ENCODE results near the gene THBS2. TPM values are rescaled to one million over a fixed set of nuclear protein-coding genes. Genes with fewer than 3 reads are reported as not detected.

The THBS2 gene
- total RNA-seq, 2 experiments from 2014 or later: not detected

GRCh38 chr6:169233832-169234231 is 19.8 kb downstream of the THBS2 start:
- CTCF ChIA-PET (ENCODE audit: unreplicated experiment): no interaction called here
- POLR2A ChIA-PET: no interaction called here
- TF ChIP-seq EZH2phosphoT487 (IDR thresholded peaks at IDR 0.05; ENCODE audit: borderline replicate concordance, low read depth, low read length): no peak
- no peak for TF ChIP-seq CTCF (conservative IDR thresholded peaks at IDR 0.05; ENCODE audit: low read length)
- no peak for DNase-seq (ENCODE audit: low spot score)
- H3K9me3 ChIP-seq (ENCODE audit: low read length): peaks cover 13% of the 10 kb centered on the region; the same call in 1 of the 2 replicates
- no peaks in the 10 kb centered on the region for H3K9me2 ChIP-seq (ENCODE audit: insufficient read depth, low read length)
- no peaks in the 10 kb centered on the region for H3K36me3 ChIP-seq (ENCODE audit: insufficient read depth, low read length)
- no peaks in the 10 kb centered on the region for H3K4me1 ChIP-seq (ENCODE audit: insufficient read depth, low read length, poor library complexity, severe bottlenecking)
- H2AFZ ChIP-seq (ENCODE audit: low read length): no peak overlapping the region
- no peaks in the 10 kb centered on the region for H3K79me2 ChIP-seq (ENCODE audit: insufficient read depth, low read depth, low read length)
- no TSS peak for BruUV-seq (replicated peaks)
- no peak overlapping the region for H3K4me3 ChIP-seq (ENCODE audit: low read depth, low read length, poor library complexity, severe bottlenecking)
- H3K27ac ChIP-seq (ENCODE audit: low read depth, low read length, poor library complexity, severe bottlenecking): no peak overlapping the region
- no peaks in the 10 kb centered on the region for H4K20me1 ChIP-seq (ENCODE audit: insufficient read depth, low read length)
- no peak overlapping the region for H3K4me2 ChIP-seq (ENCODE audit: low read length)
- intact Hi-C loops (cut with micrococcal nuclease; ENCODE audit: unreplicated experiment): no loop called here

- Histone ChIP-seq H3K9me2 (ENCODE audit: insufficient read depth, low read length) (no peaks in the 10 kb centered on the region), H3K4me3 (ENCODE audit: low read depth, low read length, poor library complexity, severe bottlenecking) (no peak overlapping the region), H3K36me3 (ENCODE audit: insufficient read depth, low read length) (no peaks in the 10 kb centered on the region), H2AFZ (ENCODE audit: low read length) (no peak overlapping the region), H4K20me1 (ENCODE audit: insufficient read depth, low read length) (no peaks in the 10 kb centered on the region), H3K9me3 (ENCODE audit: low read length) (peaks cover 13% of the 10 kb centered on the region; the same call in 1 of the 2 replicates), H3K27ac (ENCODE audit: low read depth, low read length, poor library complexity, severe bottlenecking) (no peak overlapping the region), H3K4me2 (ENCODE audit: low read length) (no peak overlapping the region), H3K79me2 (ENCODE audit: insufficient read depth, low read depth, low read length) (no peaks in the 10 kb centered on the region), H3K4me1 (ENCODE audit: insufficient read depth, low read length, poor library complexity, severe bottlenecking) (no peaks in the 10 kb centered on the region)
- BruUV-seq (replicated peaks): no TSS peak
- TF ChIP-seq EZH2phosphoT487 (IDR thresholded peaks at IDR 0.05; ENCODE audit: borderline replicate concordance, low read depth, low read length) (no peak), CTCF (conservative IDR thresholded peaks at IDR 0.05; ENCODE audit: low read length) (no peak)
- ChIA-PET POLR2A (no interaction called here), CTCF (ENCODE audit: unreplicated experiment) (no interaction called here)
- intact Hi-C loops (cut with micrococcal nuclease; ENCODE audit: unreplicated experiment): no loop called here
- DNase-seq (ENCODE audit: low spot score): no peak
Observed at GRCh38 chr6:169233181-169233580, 20.5 kb downstream of the THBS2 start.

GRCh38 chr6:169232507-169232931 is 21.1 kb downstream of the THBS2 start:
- Histone ChIP-seq H3K9me2 (ENCODE audit: insufficient read depth, low read length) (no peaks in the 10 kb centered on the region), H3K36me3 (ENCODE audit: insufficient read depth, low read length) (no peaks in the 10 kb centered on the region), H3K4me1 (ENCODE audit: insufficient read depth, low read length, poor library complexity, severe bottlenecking) (no peaks in the 10 kb centered on the region), H3K79me2 (ENCODE audit: insufficient read depth, low read depth, low read length) (no peaks in the 10 kb centered on the region), H2AFZ (ENCODE audit: low read length) (no peak overlapping the region), H3K9me3 (ENCODE audit: low read length) (peaks cover 13% of the 10 kb centered on the region; the same call in 1 of the 2 replicates), H3K27ac (ENCODE audit: low read depth, low read length, poor library complexity, severe bottlenecking) (no peak overlapping the region), H4K20me1 (ENCODE audit: insufficient read depth, low read length) (no peaks in the 10 kb centered on the region), H3K4me2 (ENCODE audit: low read length) (no peak overlapping the region), H3K4me3 (ENCODE audit: low read depth, low read length, poor library complexity, severe bottlenecking) (no peak overlapping the region)
- no peak for TF ChIP-seq EZH2phosphoT487 (IDR thresholded peaks at IDR 0.05; ENCODE audit: borderline replicate concordance, low read depth, low read length)
- TF ChIP-seq CTCF (conservative IDR thresholded peaks at IDR 0.05; ENCODE audit: low read length): no peak
- no peak for DNase-seq (ENCODE audit: low spot score)
- BruUV-seq (replicated peaks): no TSS peak
- POLR2A ChIA-PET: no interaction called here
- CTCF ChIA-PET (ENCODE audit: unreplicated experiment): no interaction called here
- intact Hi-C loops (cut with micrococcal nuclease; ENCODE audit: unreplicated experiment): no loop called here

Measured in OCI-LY7 (cell line).